H1 (cell line): Measurements from ENCODE around the gene RRBP1. TPM values are rescaled to one million over a fixed set of nuclear protein-coding genes. Genes with fewer than 3 reads are reported as not detected.

ENCODE experiments used
- CHD1 ChIP-seq: IDR thresholded peaks from 2 replicates; pipeline ENCODE4 v1.6.1; 2012; ENCODE audit warnings: low read depth, low read length, improper control_type of control experiment
- EP300 ChIP-seq, 2 experiments: IDR thresholded peaks; 1 replicate in 1 of 2; 2 replicates in 1 of 2; pipeline ENCODE4 v1.6.1; 2011 to 2012; ENCODE audit warnings: low read depth in 2 of 2, low read length in 2 of 2, mild to moderate bottlenecking in 2 of 2, borderline replicate concordance in 1 of 2, inconsistent platforms in 1 of 2, moderate library complexity in 1 of 2
- JUND ChIP-seq: IDR thresholded peaks from 2 replicates; pipeline ENCODE4 v1.6.1; 2011; ENCODE audit warnings: mild to moderate bottlenecking, improper control_type of control experiment, low read length
- KDM5A ChIP-seq: fragments of 200-600 bp; IDR thresholded peaks from 2 replicates; pipeline ENCODE4 v1.7.1; 2012; ENCODE audit warnings: mild to moderate bottlenecking, low read length, inconsistent platforms, mixed read lengths
- NRF1 ChIP-seq: IDR thresholded peaks from 2 replicates; pipeline ENCODE4 v1.6.1; 2011; ENCODE audit warnings: mild to moderate bottlenecking, low read depth, low read length, improper control_type of control experiment
- POU5F1 ChIP-seq: IDR thresholded peaks from 2 replicates; pipeline ENCODE4 v1.6.1; 2011; ENCODE audit warnings: low read depth, mild to moderate bottlenecking, low read length, moderate library complexity
- RAD21 ChIP-seq, 2 experiments: IDR thresholded peaks in 1 of 2; conservative IDR thresholded peaks in 1 of 2; 2 replicates each; pipeline ENCODE4 v1.6.1; 2011; ENCODE audit warnings: low read depth in 2 of 2, low read length in 2 of 2, improper control_type of control experiment in 1 of 2, inconsistent platforms in 1 of 2, mild to moderate bottlenecking in 1 of 2, moderate library complexity in 1 of 2
- RBBP5 ChIP-seq: IDR thresholded peaks from 2 replicates; pipeline ENCODE4 v1.7.1; 2012; ENCODE audit warnings: low read depth, mild to moderate bottlenecking, inconsistent platforms, low read length, moderate library complexity, borderline replicate concordance
- RNF2 ChIP-seq: fragments of 200-900, 300-1000 bp; sonication (generic); IDR thresholded peaks from 2 replicates; pipeline ENCODE4 v1.7.1; 2016; ENCODE audit warnings: borderline replicate concordance, low read depth, mild to moderate bottlenecking, antibody characterized with exemption, low read length; ENCODE audit not compliant: poor library complexity, severe bottlenecking; ENCODE audit errors: missing control alignments
- RXRA ChIP-seq: IDR thresholded peaks from 2 replicates; pipeline ENCODE4 v1.6.1; 2011; ENCODE audit warnings: low read depth, mild to moderate bottlenecking, low read length, moderate library complexity; ENCODE audit not compliant: insufficient read depth
- SIN3A ChIP-seq, 2 experiments: IDR thresholded peaks in 1 of 2; conservative IDR thresholded peaks in 1 of 2; 2 replicates each; pipeline ENCODE4 v1.6.1; 2011 to 2012; ENCODE audit warnings: low read length in 2 of 2, improper control_type of control experiment in 1 of 2, low read depth in 1 of 2, mild to moderate bottlenecking in 1 of 2
- SIX5 ChIP-seq: IDR thresholded peaks from 2 replicates; pipeline ENCODE4 v1.6.1; 2011; ENCODE audit warnings: mild to moderate bottlenecking, low read depth, low read length
- TAF7 ChIP-seq: optimal IDR thresholded peaks from 2 replicates; pipeline ENCODE3; 2011; ENCODE audit warnings: low read depth, mild to moderate bottlenecking, inconsistent platforms, low read length, moderate library complexity, borderline replicate concordance
- USF2 ChIP-seq: IDR thresholded peaks from 2 replicates; pipeline ENCODE4 v1.6.1; 2011; ENCODE audit warnings: low read length, improper control_type of control experiment
- polyA plus RNA-seq, 7 experiments: library from polyadenylated mRNA; depleted of rRNA in 3 of 7; stranded (reverse) in 5 of 7; unstranded in 2 of 7; fragments of >200 nt in 5 of 7; fragments of 200-250 nt in 2 of 7; gene quantifications; 1 replicate in 5 of 7; 2 replicates in 1 of 7; 4 replicates in 1 of 7; pipeline versions ENCODE4 v1.2.1 to v1.2.3, GENCODE V29; 2011 to 2013; ENCODE audit warnings: missing spikeins in 2 of 7, mixed read lengths in 2 of 7
- total RNA-seq: library from RNA; stranded (reverse); fragmentation: NEBNext Ultra II Directional; extraction: Animal tissue kit (Norgen Biotek cat#: 25700); gene quantifications from 2 replicates; pipeline ENCODE4 v1.2.1, GENCODE V29; 2021
- TF ChIP-seq, protein P1 (sequence below): IDR thresholded peaks from 2 replicates; pipeline ENCODE4 v1.6.1; 2012; ENCODE audit warnings: inconsistent platforms

Gene RRBP1
- total and polyA plus RNA-seq, 2 of the 8 experiments (the other 6 are each of a cell fraction or from before 2014, with no cell fraction given), result 15.9 to 157 TPM

DNA sequence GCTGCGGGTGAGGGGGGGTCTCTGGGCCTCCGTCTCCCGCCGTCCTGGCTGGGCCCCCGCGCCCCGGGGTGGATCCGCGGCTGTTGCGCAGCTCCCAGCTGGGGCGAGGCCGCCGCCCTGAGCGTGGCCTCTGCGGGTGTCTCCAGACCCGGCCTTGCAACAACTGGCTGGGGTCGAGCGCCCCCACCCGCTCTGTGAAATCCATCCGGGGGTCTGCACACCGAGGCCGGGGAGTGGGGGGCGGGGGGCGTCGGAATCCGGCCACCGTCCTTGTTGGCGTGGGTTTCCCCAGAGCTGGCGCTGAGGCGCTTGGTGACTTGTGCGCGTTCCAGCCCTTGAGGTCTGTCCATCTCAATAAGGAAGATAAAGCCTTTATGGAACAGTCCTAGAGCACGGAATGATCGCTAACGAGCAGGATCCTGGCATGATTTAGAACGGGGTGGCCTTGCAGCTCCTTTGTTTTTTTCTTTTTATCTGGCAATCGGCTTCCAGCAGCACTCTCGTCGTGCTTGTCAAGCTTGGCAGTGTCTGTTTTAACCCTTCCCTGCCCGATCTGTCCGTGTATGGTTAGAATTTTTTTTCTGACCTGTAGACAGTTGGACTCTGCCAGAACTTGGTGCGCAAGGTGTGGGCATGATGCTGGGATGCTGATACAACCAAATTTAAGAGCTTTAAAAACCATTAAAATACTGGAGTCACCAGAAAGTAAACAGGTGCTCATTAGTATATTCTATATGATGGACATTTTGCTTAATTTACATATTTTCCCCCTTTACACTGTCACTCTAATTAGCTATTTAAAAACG lies 111.5 kb downstream of the RRBP1 start (continued):
- TF ChIP-seq EP300 (IDR thresholded peaks at IDR 0.05; ENCODE audit: borderline replicate concordance in 1 of 2, low read depth in 2 of 2, low read length in 2 of 2) (no peak), SIX5 (no peak), TAF7 (no peak), SIN3A (conservative IDR thresholded peaks at IDR 0.05 in 1 of 2, IDR thresholded peaks at IDR 0.05 in 1 of 2; ENCODE audit: low read depth in 1 of 2, low read length in 2 of 2) (peak; percentile 80 to 86; a peak in 3 of 4 replicates), POU5F1 (no peak), CHD1 (no peak), RNF2 (no peak), USF2 (no peak), RBBP5 (no peak), JUND (no peak), KDM5A (no peak), NRF1 (no peak), RXRA (no peak), RAD21 (IDR thresholded peaks at IDR 0.05 in 1 of 2, conservative IDR thresholded peaks at IDR 0.05 in 1 of 2; ENCODE audit: low read depth in 2 of 2, low read length in 2 of 2) (0 out of 4 replicates have a peak, but pooled peaks of 1 of the 2 experiments have one; percentile 5)
- TF ChIP-seq, protein P1, sequence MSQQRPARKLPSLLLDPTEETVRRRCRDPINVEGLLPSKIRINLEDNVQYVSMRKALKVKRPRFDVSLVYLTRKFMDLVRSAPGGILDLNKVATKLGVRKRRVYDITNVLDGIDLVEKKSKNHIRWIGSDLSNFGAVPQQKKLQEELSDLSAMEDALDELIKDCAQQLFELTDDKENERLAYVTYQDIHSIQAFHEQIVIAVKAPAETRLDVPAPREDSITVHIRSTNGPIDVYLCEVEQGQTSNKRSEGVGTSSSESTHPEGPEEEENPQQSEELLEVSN, result no peak
